OCI-LY1 (cell line): ENCODE results near the gene MAPT.

Experiments used
- H2AFZ ChIP-seq: fragments of 200-600 bp; sonication (generic), shearing (Covaris generic); 2 replicates; pipeline ENCODE4 v1.6.0; 2014; ENCODE audit warnings: antibody characterized with exemption, mild to moderate bottlenecking, low read length
- H3F3A ChIP-seq: fragments of 200-600 bp; sonication (generic), shearing (Covaris generic); 2 replicates; pipeline ENCODE4 v1.6.0; 2014; ENCODE audit warnings: mild to moderate bottlenecking, antibody characterized with exemption, low read length, moderate library complexity; ENCODE audit not compliant: insufficient read depth
- H3K27ac ChIP-seq: fragments of 200-600 bp; sonication (generic); 2 replicates; pipeline ENCODE4 v1.5.1; 2014; ENCODE audit warnings: low read length, mixed run types, mild to moderate bottlenecking, low read depth; ENCODE audit not compliant: poor library complexity, severe bottlenecking
- H3K27me3 ChIP-seq: fragments of 200-600 bp; sonication (generic); 2 replicates; pipeline ENCODE4 v1.6.0; 2014; ENCODE audit warnings: antibody characterized with exemption, mild to moderate bottlenecking, low read length, moderate library complexity; ENCODE audit not compliant: insufficient read depth
- H3K36me3 ChIP-seq: fragments of 200-600 bp; sonication (generic); 2 replicates; pipeline ENCODE4 v1.6.1; 2014; ENCODE audit warnings: mild to moderate bottlenecking, antibody characterized with exemption, low read length, moderate library complexity, mixed read lengths; ENCODE audit not compliant: insufficient read depth
- H3K4me1 ChIP-seq: fragments of 200-600 bp; sonication (generic); 2 replicates; pipeline ENCODE4 v1.5.1; 2014; ENCODE audit warnings: mild to moderate bottlenecking, low read length, moderate library complexity; ENCODE audit not compliant: insufficient read depth, severe bottlenecking
- H3K4me2 ChIP-seq: fragments of 200-600 bp; sonication (generic), shearing (Covaris generic); 2 replicates; pipeline ENCODE4 v1.6.1; 2014; ENCODE audit warnings: low read length
- H3K4me3 ChIP-seq: fragments of 200-600 bp; sonication (generic); 2 replicates; pipeline ENCODE4 v1.5.1; 2014; ENCODE audit warnings: low read length, low read depth, mild to moderate bottlenecking, mixed read lengths; ENCODE audit not compliant: poor library complexity, severe bottlenecking
- H3K79me2 ChIP-seq: fragments of 200-600 bp; shearing (Covaris generic); 2 replicates; pipeline ENCODE4 v1.6.1; 2016; ENCODE audit warnings: mixed run types, low read length, mixed read lengths; ENCODE audit not compliant: insufficient read depth
- H3K9ac ChIP-seq: fragments of 200-600 bp; sonication (generic), shearing (Covaris generic); 2 replicates; pipeline ENCODE4 v1.6.1; 2014; ENCODE audit warnings: mild to moderate bottlenecking, low read length, mixed read lengths
- H3K9me2 ChIP-seq: fragments of 200-600 bp; sonication (generic), shearing (Covaris generic); 2 replicates; pipeline ENCODE4 v1.6.1; 2014; ENCODE audit warnings: low read depth, mild to moderate bottlenecking, low read length, mixed read lengths
- H3K9me3 ChIP-seq: fragments of 200-600 bp; shearing (Covaris generic); 2 replicates; pipeline ENCODE4 v1.6.1; 2014; ENCODE audit warnings: low read length, mixed read lengths
- H4K20me1 ChIP-seq: fragments of 200-600 bp; sonication (generic), shearing (Covaris generic); 2 replicates; pipeline ENCODE4 v1.6.0; 2016; ENCODE audit warnings: mild to moderate bottlenecking, low read length; ENCODE audit not compliant: insufficient read depth
- CTCF ChIP-seq: fragments of 200-600 bp; sonication (generic), shearing (Covaris generic); IDR thresholded peaks from 2 replicates; pipeline ENCODE4 v1.5.1; 2017; ENCODE audit warnings: mild to moderate bottlenecking, antibody characterized with exemption, low read length, moderate library complexity, mixed read lengths
- EZH2 ChIP-seq: fragments of 200-600 bp; sonication (generic), shearing (Covaris generic); IDR thresholded peaks from 2 replicates; pipeline ENCODE4 v1.8.0; 2017; ENCODE audit warnings: borderline replicate concordance, mixed run types, mild to moderate bottlenecking, antibody characterized with exemption, low read length, moderate library complexity, mixed read lengths

The MAPT gene

GRCh38 chr17:45902892-45903346, 8.6 kb downstream of the MAPT start:
- H3K9ac ChIP-seq: no peak overlapping the region
- H3K36me3 ChIP-seq: no peaks in the 10 kb centered on the region
- no peaks in the 10 kb centered on the region for H4K20me1 ChIP-seq
- H3K79me2 ChIP-seq: no peaks in the 10 kb centered on the region
- H2AFZ ChIP-seq: no peak overlapping the region
- no peaks in the 10 kb centered on the region for H3K27me3 ChIP-seq
- H3F3A ChIP-seq: no peaks in the 10 kb centered on the region
- no peak overlapping the region for H3K27ac ChIP-seq
- H3K4me3 ChIP-seq: no peak overlapping the region
- no peaks in the 10 kb centered on the region for H3K4me1 ChIP-seq
- TF ChIP-seq CTCF: no peak
- TF ChIP-seq EZH2: no peak
- H3K4me2 ChIP-seq: no peak overlapping the region
- no peaks in the 10 kb centered on the region for H3K9me3 ChIP-seq
- no peaks in the 10 kb centered on the region for H3K9me2 ChIP-seq

- Histone ChIP-seq H4K20me1 (no peaks in the 10 kb centered on the region), H3F3A (no peaks in the 10 kb centered on the region), H3K4me2 (no peak overlapping the region), H3K4me1 (no peaks in the 10 kb centered on the region), H2AFZ (no peak overlapping the region), H3K9me2 (no peaks in the 10 kb centered on the region), H3K27ac (no peak overlapping the region), H3K36me3 (no peaks in the 10 kb centered on the region), H3K9me3 (no peaks in the 10 kb centered on the region), H3K27me3 (no peaks in the 10 kb centered on the region), H3K4me3 (no peak overlapping the region), H3K9ac (no peak overlapping the region), H3K79me2 (no peaks in the 10 kb centered on the region)
- no peak for TF ChIP-seq CTCF
- no peak for TF ChIP-seq EZH2
These were observed 10.5 kb downstream of the MAPT start for GRCh38 chr17:45904866-45905265.

GRCh38 chr17:45905814-45906213, 11.5 kb downstream of the MAPT start:
- Histone ChIP-seq H3F3A (no peaks in the 10 kb centered on the region), H3K27me3 (no peaks in the 10 kb centered on the region), H3K9me3 (no peaks in the 10 kb centered on the region), H3K4me1 (no peaks in the 10 kb centered on the region), H3K4me2 (no peak overlapping the region), H2AFZ (no peak overlapping the region), H4K20me1 (no peaks in the 10 kb centered on the region), H3K36me3 (no peaks in the 10 kb centered on the region), H3K79me2 (no peaks in the 10 kb centered on the region), H3K27ac (no peak overlapping the region), H3K9me2 (no peaks in the 10 kb centered on the region), H3K9ac (no peak overlapping the region), H3K4me3 (no peak overlapping the region)
- TF ChIP-seq CTCF (no peak), EZH2 (no peak)
